Neural cell (in vitro differentiated cells): ENCODE data around the gene ADRA1B.

Experiments
- CTCF ChIP-seq: fragments of 450-650 bp; IDR thresholded peaks from 2 replicates; pipeline ENCODE4 v1.5.1; 2014; ENCODE audit warnings: antibody characterized with exemption, mild to moderate bottlenecking, moderate library complexity; ENCODE audit not compliant: poor library complexity, severe bottlenecking
- POLR2AphosphoS5 ChIP-seq: IDR thresholded peaks from 2 replicates; pipeline ENCODE4 v1.6.1; 2012

- TF ChIP-seq POLR2AphosphoS5 (no peak), CTCF (no peak)
Measured at GRCh38 chr5:159897786-159898393, 18.4 kb upstream of the ADRA1B start.
